GM19467 (cell line): Measurements from ENCODE around the gene GAL3ST2.
"Not testable (repeated sequence)": the region's sequence is repeated elsewhere in the genome, so short reads cannot be mapped to it uniquely, and the experiment has no call there.

Experiments used
- ATAC-seq: cut with Tn5 transposase; IDR thresholded peaks from one replicate; pipeline ENCODE4 v1.9.1; 2021; ENCODE audit warnings: mild to moderate bottlenecking, moderate library complexity; ENCODE audit not compliant: unreplicated experiment

Gene GAL3ST2

GRCh38 chr2:241767464-241768250 is 9.0 kb upstream of the GAL3ST2 start:
- ATAC-seq: no peak

GRCh38 chr2:241768251-241768711 is 8.3 kb upstream of the GAL3ST2 start:
- ATAC-seq: no peak

- no peak for ATAC-seq
Observed at GRCh38 chr2:241768850-241769249, 7.8 kb upstream of the GAL3ST2 start.

GRCh38 chr2:241769819-241770184 is 6.8 kb upstream of the GAL3ST2 start:
- ATAC-seq: no peak

GRCh38 chr2:241770185-241770935 is 6.3 kb upstream of the GAL3ST2 start:
- no peak for ATAC-seq

GRCh38 chr2:241770936-241771285 is 5.7 kb upstream of the GAL3ST2 start:
- no peak for ATAC-seq

GRCh38 chr2:241771286-241772062 is 5.1 kb upstream of the GAL3ST2 start:
- ATAC-seq: no peak

- ATAC-seq: no peak
Observed at GRCh38 chr2:241772063-241772499, 4.5 kb upstream of the GAL3ST2 start.

- no peak for ATAC-seq
Observed at GRCh38 chr2:241773511-241774418, 2.9 kb upstream of the GAL3ST2 start.

GRCh38 chr2:241774419-241775222 is 2.0 kb upstream of the GAL3ST2 start:
- no peak for ATAC-seq

GRCh38 chr2:241775223-241776177 is 1.1 kb upstream of the GAL3ST2 start:
- no peak for ATAC-seq

GRCh38 chr2:241777170-241777685 is 606 bp downstream of the GAL3ST2 start:
- no peak for ATAC-seq

GRCh38 chr2:241777686-241778627 is 1.3 kb downstream of the GAL3ST2 start:
- no peak for ATAC-seq

GRCh38 chr2:241780939-241781569 is 4.4 kb downstream of the GAL3ST2 start:
- no peak for ATAC-seq

- not testable (repeated sequence) for ATAC-seq
Observed at GRCh38 chr2:241782053-241782452, 5.4 kb downstream of the GAL3ST2 start.

- no peak for ATAC-seq
Observed at GRCh38 chr2:241788135-241788534, 11.5 kb downstream of the GAL3ST2 start.

- no peak for ATAC-seq
Observed at GRCh38 chr2:241788572-241788971, 11.9 kb downstream of the GAL3ST2 start.
